ENCODE measurements around the gene SEC14L1.
A peak's percentile ranks its signal among the peaks of the same experiment; 100 is the strongest.
"Not testable (repeated sequence)": the region's sequence is repeated elsewhere in the genome, so short reads cannot be mapped to it uniquely, and the experiment has no call there.

Gene SEC14L1

GRCh38 chr17:77140878-77141767, at the start of gene SEC14L1:
Gene SEC14L1 (plus strand): TSS chr17:77140969. CDS start chr17:77143597, 2,628 bp downstream.
- Histone ChIP-seq H3K9me3 (ENCODE audit: insufficient read depth, low read depth, low read length) (0 out of 2 replicates have a peak, but pooled peaks cover 9% of the 10 kb centered on the region), H3K36me3 (ENCODE audit: insufficient read depth, low read depth, low read length) (peaks cover 22% of the 10 kb centered on the region), H3K4me3 (ENCODE audit: low read length) (peak within 1 kb of the TSS; percentile 89), H3K4me1 (ENCODE audit: insufficient read depth, low read length) (peaks cover 5% of the 10 kb centered on the region; the same call in 1 of the 2 replicates), H3K27me3 (ENCODE audit: insufficient read depth, low read length) (no peaks in the 10 kb centered on the region), H3K9ac (ENCODE audit: low read depth, low read length) (peak within 1 kb of the TSS; percentile 78; the same call in 1 of the 2 replicates), H3K27ac (ENCODE audit: low read length) (no peak within 1 kb of the TSS)

- no peak overlapping the region for H3K27ac ChIP-seq (ENCODE audit: low read length)
- peaks cover 64% of the 10 kb centered on the region for H3K36me3 ChIP-seq (ENCODE audit: insufficient read depth, low read depth, low read length)
- H3K27me3 ChIP-seq (ENCODE audit: insufficient read depth, low read length) = no peaks in the 10 kb centered on the region
- H3K4me3 ChIP-seq (ENCODE audit: low read length) = no peak overlapping the region
- H3K9ac ChIP-seq (ENCODE audit: low read depth, low read length) = no peak overlapping the region
- no peaks in the 10 kb centered on the region for H3K9me3 ChIP-seq (ENCODE audit: insufficient read depth, low read depth, low read length)
- H3K4me1 ChIP-seq (ENCODE audit: insufficient read depth, low read length) = peaks cover 3% of the 10 kb centered on the region; the same call in 1 of the 2 replicates
Observed at GRCh38 chr17:77092025-77092424, 48.7 kb upstream of the SEC14L1 start.

- Histone ChIP-seq H3K9me3 (ENCODE audit: insufficient read depth, low read depth, low read length) (no peaks in the 10 kb centered on the region), H3K4me3 (ENCODE audit: low read length) (no peak overlapping the region), H3K27ac (ENCODE audit: low read length) (no peak overlapping the region), H3K36me3 (ENCODE audit: insufficient read depth, low read depth, low read length) (peaks cover 73% of the 10 kb centered on the region), H3K4me1 (ENCODE audit: insufficient read depth, low read length) (0 out of 2 replicates have a peak, but pooled peaks cover 4% of the 10 kb centered on the region), H3K27me3 (ENCODE audit: insufficient read depth, low read length) (no peaks in the 10 kb centered on the region), H3K9ac (ENCODE audit: low read depth, low read length) (no peak overlapping the region)
Observed at GRCh38 chr17:77095461-77095860, 45.3 kb upstream of the SEC14L1 start.

GRCh38 chr17:77096570-77097214, 44.1 kb upstream of the SEC14L1 start:
- Histone ChIP-seq H3K9ac (ENCODE audit: low read depth, low read length) (no peak overlapping the region), H3K4me3 (ENCODE audit: low read length) (no peak overlapping the region), H3K27ac (ENCODE audit: low read length) (no peak overlapping the region), H3K27me3 (ENCODE audit: insufficient read depth, low read length) (no peaks in the 10 kb centered on the region), H3K36me3 (ENCODE audit: insufficient read depth, low read depth, low read length) (peaks cover 61% of the 10 kb centered on the region), H3K4me1 (ENCODE audit: insufficient read depth, low read length) (0 out of 2 replicates have a peak, but pooled peaks cover 4% of the 10 kb centered on the region), H3K9me3 (ENCODE audit: insufficient read depth, low read depth, low read length) (no peaks in the 10 kb centered on the region)

GRCh38 chr17:77097631-77098180, 43.1 kb upstream of the SEC14L1 start:
- Histone ChIP-seq H3K9ac (ENCODE audit: low read depth, low read length) (no peak overlapping the region), H3K36me3 (ENCODE audit: insufficient read depth, low read depth, low read length) (peaks cover 53% of the 10 kb centered on the region), H3K27me3 (ENCODE audit: insufficient read depth, low read length) (no peaks in the 10 kb centered on the region), H3K27ac (ENCODE audit: low read length) (no peak overlapping the region), H3K4me1 (ENCODE audit: insufficient read depth, low read length) (0 out of 2 replicates have a peak, but pooled peaks cover 4% of the 10 kb centered on the region), H3K9me3 (ENCODE audit: insufficient read depth, low read depth, low read length) (no peaks in the 10 kb centered on the region), H3K4me3 (ENCODE audit: low read length) (no peak overlapping the region)

GRCh38 chr17:77098884-77099545, 41.8 kb upstream of the SEC14L1 start:
- H3K27me3 ChIP-seq (ENCODE audit: insufficient read depth, low read length) = no peaks in the 10 kb centered on the region
- H3K36me3 ChIP-seq (ENCODE audit: insufficient read depth, low read depth, low read length) = peaks cover 40% of the 10 kb centered on the region

GRCh38 chr17:77099997-77100396, 40.8 kb upstream of the SEC14L1 start:
- H3K4me1 ChIP-seq (ENCODE audit: insufficient read depth, low read length) = 0 out of 2 replicates have a peak, but pooled peaks cover 4% of the 10 kb centered on the region

More at GRCh38 chr17:77098884-77099545, 41.8 kb upstream of the SEC14L1 start:
- Histone ChIP-seq H3K9ac (ENCODE audit: low read depth, low read length) (no peak overlapping the region), H3K4me3 (ENCODE audit: low read length) (no peak overlapping the region), H3K27ac (ENCODE audit: low read length) (no peak overlapping the region), H3K9me3 (ENCODE audit: insufficient read depth, low read depth, low read length) (no peaks in the 10 kb centered on the region), H3K4me1 (ENCODE audit: insufficient read depth, low read length) (0 out of 2 replicates have a peak, but pooled peaks cover 4% of the 10 kb centered on the region)

GRCh38 chr17:77101521-77102410, 39.0 kb upstream of the SEC14L1 start:
- H3K9me3 ChIP-seq (ENCODE audit: insufficient read depth, low read depth, low read length) = no peaks in the 10 kb centered on the region
- no peaks in the 10 kb centered on the region for H3K27me3 ChIP-seq (ENCODE audit: insufficient read depth, low read length)
- H3K36me3 ChIP-seq (ENCODE audit: insufficient read depth, low read depth, low read length) = peaks cover 22% of the 10 kb centered on the region; the same call in 1 of the 2 replicates
- no peak overlapping the region for H3K9ac ChIP-seq (ENCODE audit: low read depth, low read length)
- peaks cover 6% of the 10 kb centered on the region; the same call in 1 of the 2 replicates for H3K4me1 ChIP-seq (ENCODE audit: insufficient read depth, low read length)
- H3K4me3 ChIP-seq (ENCODE audit: low read length) = no peak overlapping the region
- H3K27ac ChIP-seq (ENCODE audit: low read length) = no peak overlapping the region

More at GRCh38 chr17:77099997-77100396, 40.8 kb upstream of the SEC14L1 start:
- no peak overlapping the region for H3K27ac ChIP-seq (ENCODE audit: low read length)
- H3K9ac ChIP-seq (ENCODE audit: low read depth, low read length) = no peak overlapping the region
- H3K4me3 ChIP-seq (ENCODE audit: low read length) = no peak overlapping the region
- H3K9me3 ChIP-seq (ENCODE audit: insufficient read depth, low read depth, low read length) = no peaks in the 10 kb centered on the region
- peaks cover 30% of the 10 kb centered on the region for H3K36me3 ChIP-seq (ENCODE audit: insufficient read depth, low read depth, low read length)
- no peaks in the 10 kb centered on the region for H3K27me3 ChIP-seq (ENCODE audit: insufficient read depth, low read length)

- not testable (repeated sequence) for H3K4me1 ChIP-seq (ENCODE audit: insufficient read depth, low read length); H3K4me3 ChIP-seq (ENCODE audit: low read length)
Observed at GRCh38 chr17:77102411-77103134, 38.2 kb upstream of the SEC14L1 start.

GRCh38 chr17:77105706-77106105, 35.1 kb upstream of the SEC14L1 start:
- no peak overlapping the region for H3K4me3 ChIP-seq (ENCODE audit: low read length)
- no peaks in the 10 kb centered on the region for H3K9me3 ChIP-seq (ENCODE audit: insufficient read depth, low read depth, low read length)
- H3K27me3 ChIP-seq (ENCODE audit: insufficient read depth, low read length) = no peaks in the 10 kb centered on the region
- H3K36me3 ChIP-seq (ENCODE audit: insufficient read depth, low read depth, low read length) = no peaks in the 10 kb centered on the region
- peaks cover 17% of the 10 kb centered on the region; the same call in 1 of the 2 replicates for H3K4me1 ChIP-seq (ENCODE audit: insufficient read depth, low read length)
- H3K9ac ChIP-seq (ENCODE audit: low read depth, low read length) = 0 out of 2 replicates have a peak overlapping the region, but pooled peaks have one; percentile 14
- H3K27ac ChIP-seq (ENCODE audit: low read length) = no peak overlapping the region

More at GRCh38 chr17:77102411-77103134, 38.2 kb upstream of the SEC14L1 start:
- H3K36me3 ChIP-seq (ENCODE audit: insufficient read depth, low read depth, low read length) = peaks cover 18% of the 10 kb centered on the region; the same call in 1 of the 2 replicates
- not testable (repeated sequence) for H3K27ac ChIP-seq (ENCODE audit: low read length); H3K9me3 ChIP-seq (ENCODE audit: insufficient read depth, low read depth, low read length); H3K9ac ChIP-seq (ENCODE audit: low read depth, low read length); H3K27me3 ChIP-seq (ENCODE audit: insufficient read depth, low read length)
